Measurements from ENCODE around the gene PLCG1.

Gene PLCG1

DNA sequence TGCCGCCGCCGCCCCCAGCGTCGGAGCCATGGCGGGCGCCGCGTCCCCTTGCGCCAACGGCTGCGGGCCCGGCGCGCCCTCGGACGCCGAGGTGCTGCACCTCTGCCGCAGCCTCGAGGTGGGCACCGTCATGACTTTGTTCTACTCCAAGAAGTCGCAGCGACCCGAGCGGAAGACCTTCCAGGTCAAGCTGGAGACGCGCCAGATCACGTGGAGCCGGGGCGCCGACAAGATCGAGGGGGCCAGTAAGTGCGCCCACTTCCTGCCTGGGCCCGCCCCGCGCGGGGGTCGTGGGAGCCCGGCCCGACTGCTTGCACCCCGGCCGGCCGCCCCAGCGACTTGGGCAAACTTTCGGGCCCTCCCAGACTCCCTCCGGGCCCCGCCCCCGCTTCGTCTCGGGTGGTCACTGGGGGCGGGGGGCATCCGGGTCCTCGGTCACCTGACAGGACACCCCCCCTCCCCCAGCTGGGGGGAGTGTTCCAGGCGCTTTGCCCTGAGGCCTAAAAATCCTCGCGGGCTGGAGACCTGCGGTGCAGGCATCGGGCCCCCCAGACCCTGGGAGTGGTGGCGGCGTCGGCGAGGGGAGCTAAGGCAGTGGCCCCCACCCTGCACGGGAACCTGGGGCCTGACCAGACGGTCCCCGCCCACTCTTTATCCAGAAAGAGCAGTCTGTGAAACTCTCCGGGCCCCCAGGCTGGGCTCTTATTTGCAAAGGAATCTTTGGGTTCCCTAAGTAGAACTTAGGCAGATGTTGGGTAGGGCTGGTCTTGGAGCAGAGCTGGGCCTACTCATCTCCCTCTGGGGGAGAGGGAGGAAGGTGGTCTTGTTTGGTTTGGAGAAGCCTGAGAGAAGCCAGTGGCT lies 501 bp downstream of the PLCG1 start:
- TF ChIP-seq POLR2AphosphoS5 (IDR thresholded peaks at IDR 0.05; ENCODE audit: low read depth, low read length), result no peak; the same call in 1 of the 2 replicates
- TF ChIP-seq POLR2A (IDR thresholded peaks at IDR 0.05; ENCODE audit: low read depth, low read length), result no peak
- 0 out of 2 replicates have a peak, but pooled peaks have one; percentile 4 for TF ChIP-seq TAF1 (IDR thresholded peaks at IDR 0.05; ENCODE audit: borderline replicate concordance, low read depth, low read length)
- DNase-seq (ENCODE audit: insufficient read length), result peak; percentile 58

DNA sequence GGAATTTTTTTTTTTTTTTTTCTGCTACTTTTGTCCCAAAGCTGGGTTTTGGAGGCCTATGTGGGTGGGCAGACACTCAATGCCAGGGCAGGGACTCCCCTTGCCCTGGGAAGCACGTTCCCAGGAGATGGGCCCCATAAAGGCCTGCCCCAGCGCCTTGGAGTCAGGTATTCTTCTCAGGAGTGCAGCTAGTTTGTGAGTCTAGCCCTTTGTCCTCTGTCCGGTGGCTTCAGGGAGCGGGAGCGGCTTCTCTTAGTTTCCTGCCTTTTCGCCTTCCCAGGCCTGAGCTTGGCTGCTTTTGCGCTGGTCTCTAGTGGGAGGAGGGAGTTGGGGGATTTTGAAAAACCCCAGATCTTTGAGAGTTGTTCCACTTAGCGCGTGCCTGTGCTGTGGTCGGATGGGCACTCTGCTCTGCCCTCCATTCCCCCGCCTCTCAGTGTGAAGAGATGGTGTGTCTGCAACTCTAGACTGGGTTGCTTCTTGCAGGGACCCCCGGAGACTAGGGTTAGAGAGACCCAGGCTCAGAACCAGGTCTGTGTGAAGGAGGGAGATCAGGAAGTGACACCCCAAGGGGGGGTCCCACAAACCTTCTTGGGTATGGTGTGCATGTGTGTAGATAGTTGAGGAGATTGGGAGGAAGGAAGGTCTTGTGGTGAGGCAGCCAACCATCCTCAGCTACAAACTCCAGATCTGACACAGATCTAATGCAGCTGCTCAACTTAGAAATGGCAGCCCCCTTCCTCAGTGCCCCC lies 1.3 kb downstream of the PLCG1 start:
- DNase-seq (ENCODE audit: insufficient read length) (no peak), FAIRE-seq (peak; percentile 36)
- no peak for TF ChIP-seq TAF1 (IDR thresholded peaks at IDR 0.05; ENCODE audit: borderline replicate concordance, low read depth, low read length)

More for the DNA sequence above, 501 bp downstream of the PLCG1 start:
- no peak for FAIRE-seq

DNA sequence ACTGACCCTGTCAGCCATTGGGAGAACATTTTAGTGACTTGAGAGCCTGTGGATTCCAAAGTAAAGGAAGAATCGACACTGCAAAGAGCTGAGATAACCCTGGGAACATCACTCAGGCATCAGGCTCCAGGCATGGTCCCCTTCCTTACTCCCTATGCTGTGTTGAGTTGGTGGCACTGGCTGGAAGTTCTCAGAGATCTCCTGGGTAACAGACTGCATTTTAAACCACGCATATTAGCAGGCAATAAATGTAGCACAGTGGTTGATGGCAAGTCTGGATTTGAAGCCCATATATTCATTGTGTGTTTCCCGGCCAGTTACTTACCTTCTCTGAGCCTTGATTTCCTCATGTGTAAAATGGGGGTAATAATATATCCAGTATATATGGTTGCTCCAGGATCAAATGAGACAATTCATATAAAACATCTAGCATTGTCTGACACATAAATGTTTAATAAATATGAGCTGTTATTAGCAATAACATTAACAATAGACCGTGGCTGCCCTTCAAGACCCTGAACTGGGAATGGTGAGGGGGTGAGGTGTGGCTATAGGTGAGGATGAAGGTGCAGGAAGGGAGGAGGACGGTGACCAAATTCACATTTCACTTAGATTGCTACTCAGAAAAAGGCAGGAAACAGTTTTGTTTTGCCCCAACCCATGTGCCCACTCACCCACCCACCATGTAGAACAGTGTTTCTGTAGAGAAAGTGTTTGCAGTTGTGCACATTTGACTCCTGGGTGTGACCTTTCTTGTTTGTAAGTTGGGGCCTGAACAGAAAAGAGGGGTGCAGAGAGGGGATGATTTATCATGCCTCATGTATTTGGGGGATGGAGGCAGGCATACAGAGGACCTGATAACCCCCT lies 2.1 kb downstream of the PLCG1 start:
- TF ChIP-seq TAF1 (IDR thresholded peaks at IDR 0.05; ENCODE audit: borderline replicate concordance, low read depth, low read length) (no peak), POLR2AphosphoS5 (IDR thresholded peaks at IDR 0.05; ENCODE audit: low read depth, low read length) (no peak), POLR2A (IDR thresholded peaks at IDR 0.05; ENCODE audit: low read depth, low read length) (no peak)
- no peak for FAIRE-seq

DNA sequence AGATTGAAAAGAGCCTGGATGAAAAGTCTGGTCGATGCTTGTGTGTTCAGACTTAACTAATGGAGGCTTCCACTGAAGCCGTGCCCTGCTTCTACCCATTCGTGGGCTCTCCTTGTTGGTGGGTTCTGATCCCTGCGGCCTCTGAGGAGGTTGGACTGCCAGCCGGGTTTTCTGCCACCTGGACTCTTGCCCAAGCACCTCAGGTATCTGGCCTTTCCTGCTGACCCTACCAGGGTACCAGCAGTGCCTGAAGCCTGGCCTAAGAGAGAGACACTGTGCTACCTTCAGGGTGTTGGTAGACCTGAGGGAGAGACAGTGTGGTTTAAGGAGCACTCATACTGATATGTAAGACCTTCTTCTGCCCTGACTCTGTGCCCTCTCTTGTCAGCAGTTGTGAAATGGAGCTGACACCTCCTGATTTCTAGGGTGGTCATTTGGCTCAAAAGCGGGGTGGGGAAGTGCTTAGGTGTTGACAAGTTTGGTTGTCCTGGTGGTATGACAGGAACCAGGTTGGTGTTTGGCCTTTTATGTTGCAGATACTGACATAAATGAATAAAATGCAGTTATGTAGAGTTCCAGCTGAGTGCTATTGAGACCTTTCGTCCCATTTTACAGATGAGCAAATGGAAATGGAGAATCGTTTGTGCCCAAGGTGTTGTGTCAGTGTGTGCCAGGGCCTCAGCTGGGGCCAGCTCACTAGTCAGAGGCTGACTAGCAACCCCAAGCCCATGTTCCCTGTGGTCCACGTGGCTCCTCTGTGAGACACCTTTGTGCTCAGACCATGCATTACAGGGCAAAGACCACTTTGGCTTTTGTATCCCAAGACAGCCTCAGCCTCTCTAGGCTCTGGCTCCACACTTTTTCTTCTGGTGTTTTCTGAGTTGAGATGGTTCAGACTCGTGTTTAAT lies 3.1 kb downstream of the PLCG1 start:
- FAIRE-seq (no peak), DNase-seq (ENCODE audit: insufficient read length) (no peak)
- TF ChIP-seq TAF1 (IDR thresholded peaks at IDR 0.05; ENCODE audit: borderline replicate concordance, low read depth, low read length) (no peak), POLR2A (IDR thresholded peaks at IDR 0.05; ENCODE audit: low read depth, low read length) (no peak), POLR2AphosphoS5 (IDR thresholded peaks at IDR 0.05; ENCODE audit: low read depth, low read length) (no peak)

More for the DNA sequence above, 2.1 kb downstream of the PLCG1 start:
- DNase-seq (ENCODE audit: insufficient read length), result no peak

DNA sequence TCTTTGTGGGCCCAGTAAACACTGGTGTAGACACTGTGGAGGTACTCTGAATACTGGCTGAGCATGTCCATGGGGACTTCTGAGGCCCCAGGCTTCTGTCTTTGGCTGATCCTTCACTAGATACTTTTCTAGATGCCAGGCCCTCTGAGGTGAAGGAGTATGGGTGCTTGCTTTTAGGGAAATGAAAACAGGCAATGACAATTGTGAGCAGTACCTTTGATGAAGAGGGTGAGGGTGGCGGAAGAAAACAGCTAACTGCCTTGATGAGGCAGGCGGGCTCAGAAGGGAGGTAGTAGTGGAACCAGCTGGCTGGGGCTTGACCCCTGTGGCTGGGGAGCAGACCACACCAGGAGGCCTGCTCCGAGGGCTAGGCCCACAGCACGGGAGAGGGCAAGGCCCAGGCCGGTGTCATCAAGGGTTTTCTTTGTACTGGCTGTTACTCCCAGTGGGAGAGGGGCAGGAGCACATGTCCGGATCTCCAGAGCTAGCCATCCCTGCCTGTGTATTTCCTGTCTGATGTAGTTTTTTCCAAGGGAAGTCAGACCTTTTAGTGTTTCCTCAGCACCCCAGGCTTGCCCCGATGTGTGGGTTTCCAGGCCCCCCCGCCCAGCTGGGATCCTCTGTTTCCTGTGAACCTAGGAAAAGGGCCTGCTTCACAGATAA lies 3.9 kb downstream of the PLCG1 start:
- no peak for DNase-seq (ENCODE audit: insufficient read length)
- TF ChIP-seq POLR2A (IDR thresholded peaks at IDR 0.05; ENCODE audit: low read depth, low read length), result no peak
- no peak for TF ChIP-seq TAF1 (IDR thresholded peaks at IDR 0.05; ENCODE audit: borderline replicate concordance, low read depth, low read length)
- TF ChIP-seq POLR2AphosphoS5 (IDR thresholded peaks at IDR 0.05; ENCODE audit: low read depth, low read length), result no peak
- FAIRE-seq, result no peak

DNA sequence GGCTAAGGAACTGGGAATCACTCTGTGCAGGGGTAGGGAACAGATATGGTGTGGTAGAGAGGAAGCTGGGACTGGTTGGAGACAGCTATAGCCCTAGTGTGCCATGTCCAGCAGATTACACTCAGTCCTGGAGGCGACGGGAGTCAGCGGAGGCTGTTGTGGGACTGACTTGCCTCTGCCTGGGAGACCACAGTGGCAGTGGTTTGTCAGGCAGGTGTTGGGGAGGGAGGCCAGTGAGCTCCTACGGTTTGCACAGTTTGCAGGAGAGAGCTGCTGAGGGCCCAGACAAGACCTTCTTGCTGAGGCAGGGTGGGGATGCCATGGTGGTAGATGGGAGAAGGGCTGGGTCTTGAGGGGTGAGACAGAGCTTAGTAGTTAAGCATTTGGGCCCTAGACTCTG lies 4.9 kb downstream of the PLCG1 start:
- FAIRE-seq, result no peak
- TF ChIP-seq TAF1 (IDR thresholded peaks at IDR 0.05; ENCODE audit: borderline replicate concordance, low read depth, low read length) (no peak), POLR2A (IDR thresholded peaks at IDR 0.05; ENCODE audit: low read depth, low read length) (no peak), POLR2AphosphoS5 (IDR thresholded peaks at IDR 0.05; ENCODE audit: low read depth, low read length) (no peak)
- no peak for DNase-seq (ENCODE audit: insufficient read length)

DNA sequence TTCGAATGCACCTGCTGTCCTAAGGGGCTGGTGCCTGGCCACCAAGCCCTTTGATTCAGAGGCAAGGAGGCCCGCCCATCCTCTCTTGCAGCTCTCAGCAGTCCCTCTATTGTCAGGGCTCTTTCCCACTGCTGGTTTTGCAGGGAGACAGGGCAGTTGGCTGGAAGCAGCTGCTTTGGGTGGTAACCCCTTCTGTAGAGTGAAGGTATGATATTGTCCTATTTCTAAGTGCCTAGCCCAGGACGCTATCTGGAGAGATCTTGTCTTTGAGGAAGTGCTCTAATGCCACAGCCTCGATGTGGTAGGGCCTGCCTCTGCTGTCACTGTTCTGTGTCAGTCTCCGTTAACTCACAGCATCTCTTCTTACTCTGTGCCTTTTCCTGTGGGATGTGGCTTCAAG lies 5.6 kb downstream of the PLCG1 start:
- DNase-seq (ENCODE audit: insufficient read length) (no peak), FAIRE-seq (peak; percentile 46)
- TF ChIP-seq POLR2AphosphoS5 (IDR thresholded peaks at IDR 0.05; ENCODE audit: low read depth, low read length), result no peak
- TF ChIP-seq TAF1 (IDR thresholded peaks at IDR 0.05; ENCODE audit: borderline replicate concordance, low read depth, low read length), result no peak
- no peak for TF ChIP-seq POLR2A (IDR thresholded peaks at IDR 0.05; ENCODE audit: low read depth, low read length)

DNA sequence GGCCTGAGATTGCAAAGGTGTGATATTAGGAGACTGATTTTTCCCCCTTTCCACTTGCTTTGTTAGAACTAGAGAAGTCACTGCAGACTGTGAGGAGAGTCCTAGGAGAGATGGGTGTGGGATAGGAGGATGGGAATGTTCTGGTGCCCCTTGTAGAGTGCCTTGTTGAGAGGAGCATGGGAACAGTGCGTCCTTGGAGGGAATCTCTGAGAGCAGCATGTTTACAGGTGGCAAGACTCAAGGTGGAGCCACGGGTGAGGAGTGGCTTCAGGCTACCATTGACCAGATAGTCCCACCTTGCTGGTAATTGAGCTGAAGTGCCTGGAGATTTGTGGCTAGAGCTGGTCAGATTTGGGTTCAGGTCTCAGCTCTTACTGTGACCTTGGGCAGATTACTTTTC lies 6.0 kb downstream of the PLCG1 start:
- no peak for FAIRE-seq
- no peak for TF ChIP-seq TAF1 (IDR thresholded peaks at IDR 0.05; ENCODE audit: borderline replicate concordance, low read depth, low read length)
- no peak for DNase-seq (ENCODE audit: insufficient read length)

DNA sequence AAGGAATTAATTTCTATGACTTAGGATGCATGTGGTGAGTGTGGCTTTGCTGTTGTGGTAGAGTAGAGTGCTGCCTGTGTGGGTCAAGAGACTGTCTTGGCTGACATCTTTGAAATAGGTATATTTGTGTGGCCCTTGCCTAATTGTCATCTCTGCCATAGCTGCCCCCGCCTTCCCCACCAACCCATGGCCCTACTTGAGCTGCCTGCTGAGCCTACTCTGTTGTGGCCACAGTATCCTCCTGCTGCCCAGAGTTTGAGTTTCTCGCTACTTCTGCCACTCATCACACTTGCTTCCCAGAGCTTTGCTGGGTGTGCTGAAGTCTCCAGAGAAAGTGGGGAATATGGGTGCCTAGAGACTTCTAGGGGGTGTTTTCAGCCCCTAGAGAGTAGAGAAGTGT lies 8.0 kb downstream of the PLCG1 start:
- DNase-seq (ENCODE audit: insufficient read length) (no peak), FAIRE-seq (no peak)
- no peak for TF ChIP-seq POLR2AphosphoS5 (IDR thresholded peaks at IDR 0.05; ENCODE audit: low read depth, low read length)
- TF ChIP-seq TAF1 (IDR thresholded peaks at IDR 0.05; ENCODE audit: borderline replicate concordance, low read depth, low read length), result no peak
- TF ChIP-seq POLR2A (IDR thresholded peaks at IDR 0.05; ENCODE audit: low read depth, low read length), result no peak

Measured in GM12892 (cell line).